ENCODE measurements around the gene MEN1. TPM values are rescaled to one million over a fixed set of nuclear protein-coding genes. Genes with fewer than 3 reads are reported as not detected.

Gene MEN1
- total and polyA plus RNA-seq, 2 of the 13 experiments (the other 11 are each of a cell fraction or from before 2014, with no cell fraction given) = 20.5 to 27.3 TPM

GRCh38 chr11:64771861-64772260, 38.5 kb downstream of the MEN1 start (continued):
- TF ChIP-seq ZNF281 (CRISPR knock-in tag; IDR thresholded peaks at IDR 0.05; ENCODE audit: borderline replicate concordance) = no peak
- no peak for TF ChIP-seq MEIS2 (CRISPR knock-in tag; IDR thresholded peaks at IDR 0.05)
- TF ChIP-seq KDM5A (IDR thresholded peaks at IDR 0.05; ENCODE audit: borderline replicate concordance, low read length) = no peak
- TF ChIP-seq RBM22 (optimal IDR thresholded peaks at IDR 0.05; ENCODE audit: low read length) = peak; percentile 32

- POLR2A ChIA-PET = interaction anchor here (1.2 kb wide), 1 partner anchor 9 kb away, joined by 3 read pairs; the partner anchor contains the start of gene SF1
- Histone ChIP-seq H3K27me3 (ENCODE audit: control insufficient read depth in 1 of 2, insufficient read depth in 2 of 2, low read length in 2 of 2) (no peaks in the 10 kb centered on the region), H3K9ac (ENCODE audit: insufficient read depth, low read depth, low read length) (no peak overlapping the region), H3K4me3 (replicated peaks in 1 of 3; ENCODE audit: insufficient read depth in 1 of 3, low read depth in 2 of 3, low read length in 3 of 3) (no peak overlapping the region), H4K20me1 (ENCODE audit: insufficient read depth, low read length) (peaks cover 89% of the 10 kb centered on the region), H3K4me1 (ENCODE audit: insufficient read depth, low read length) (peaks cover 24% of the 10 kb centered on the region), H3K27ac (ENCODE audit: extremely low read length, insufficient read depth, low read length) (no peak overlapping the region), H2AFZ (ENCODE audit: low read length) (no peak overlapping the region), H3K36me3 (replicated peaks in 1 of 2; ENCODE audit: control insufficient read depth in 1 of 2, insufficient read depth in 2 of 2, low read length in 2 of 2) (peaks cover 62 to 90% of the 10 kb centered on the region in 2 experiments), H3K9me3 (ENCODE audit: low read length) (no peaks in the 10 kb centered on the region), H3K4me2 (ENCODE audit: low read depth, low read length) (no peak overlapping the region), H3K79me2 (ENCODE audit: insufficient read depth, low read length) (peaks cover 37% of the 10 kb centered on the region)
- DNase-seq (ENCODE audit: low spot score) (no peak), ATAC-seq (no peak), FAIRE-seq (no peak)
- CTCF ChIA-PET (ENCODE audit: low intra/inter-chr PET ratio, low total read pairs) = no interaction called here
- in situ Hi-C loops (cut with HindIII; ENCODE audit: extremely low pct_ligation_motif_present, low pct_unique_long_range_greater_than_20kb) (no loop called here), intact Hi-C loops (cut with micrococcal nuclease; ENCODE audit: unreplicated experiment) (no loop called here)
- WGBS (ENCODE audit: low lambda C conversion rate) = over 99% methylated on average over 12 of the region's 12 CpGs
- no TSS peak for BruUV-seq (replicated peaks)
- no peak for TF ChIP-seq EZH2 (conservative IDR thresholded peaks at IDR 0.05; ENCODE audit: low read depth, low read length)
- no peak for TF ChIP-seq ZFP41 (CRISPR knock-in tag; IDR thresholded peaks at IDR 0.05; ENCODE audit: borderline replicate concordance)
- TF ChIP-seq ATF7-NPFF (CRISPR knock-in tag; IDR thresholded peaks at IDR 0.05; ENCODE audit: low read depth) = no peak
- TF ChIP-seq POLR2A (IDR thresholded peaks at IDR 0.05; ENCODE audit: insufficient read depth in 1 of 2, low read depth in 2 of 2, low read length in 2 of 2) = peak in 1 of 2 experiments; percentile 38; a peak in 2 of 4 replicates
- TF ChIP-seq HBP1 (CRISPR knock-in tag; IDR thresholded peaks at IDR 0.05; ENCODE audit: low read depth) = no peak
- no peak for TF ChIP-seq ZC3H4 (CRISPR knock-in tag; IDR thresholded peaks at IDR 0.05; ENCODE audit: borderline replicate concordance)
- TF ChIP-seq KLF16 (CRISPR knock-in tag; IDR thresholded peaks at IDR 0.05) = no peak
- TF ChIP-seq RBM22 (optimal IDR thresholded peaks at IDR 0.05; ENCODE audit: low read length) = peak; percentile 91
- no peak for TF ChIP-seq NFRKB (IDR thresholded peaks at IDR 0.05)
- TF ChIP-seq POLR2G (IDR thresholded peaks at IDR 0.05; ENCODE audit: low read depth, low read length) = peak; percentile 36; the same call in 1 of the 2 replicates
Observed at GRCh38 chr11:64770120-64770519, 40.2 kb downstream of the MEN1 start.

Measured in HepG2 (cell line).